ENCODE results near the gene CAPN1. TPM values are rescaled to one million over a fixed set of nuclear protein-coding genes. Genes with fewer than 3 reads are reported as not detected.

Gene CAPN1
- total and polyA plus RNA-seq, 9 of the 15 experiments (the other 6 are each of a cell fraction or from before 2014, with no cell fraction given) = 3.5 to 199 (median 61.6) TPM

DNA sequence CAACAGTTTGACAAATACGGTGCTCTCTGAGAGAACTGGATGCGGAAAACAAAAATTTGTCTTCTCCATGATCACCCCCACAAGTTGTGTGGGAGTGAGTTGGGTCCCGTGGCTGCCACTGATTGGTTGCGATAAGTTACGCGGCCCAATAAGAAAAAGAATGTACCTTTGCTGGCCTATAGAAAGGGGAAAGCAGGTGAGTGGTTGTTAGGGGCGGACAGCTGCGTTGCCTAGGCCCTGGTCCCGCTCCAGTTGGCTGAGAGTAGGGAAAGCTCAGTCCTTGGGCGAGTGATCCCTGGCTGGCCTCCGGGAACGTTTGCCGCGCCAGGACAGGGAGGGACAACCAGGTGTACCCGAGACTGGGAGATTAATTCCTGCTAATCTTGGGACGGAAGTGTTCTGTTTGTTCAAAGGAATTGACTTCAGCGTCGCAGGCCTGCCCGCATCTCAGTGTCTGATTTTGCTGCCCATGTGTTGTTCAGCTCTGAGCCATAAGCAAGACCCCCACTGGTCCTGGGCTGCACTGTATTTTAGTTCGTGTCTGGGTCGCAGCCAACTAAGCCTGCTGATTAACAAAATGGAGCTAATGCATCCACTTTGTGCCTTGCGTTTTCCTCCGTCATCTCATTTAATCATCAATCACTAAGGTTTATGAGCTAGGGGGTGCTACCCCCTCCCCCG lies 46.6 kb upstream of the CAPN1 start:
- no peaks in the 10 kb centered on the region for H3K9me3 ChIP-seq (replicated peaks; ENCODE audit: control insufficient read depth, insufficient read depth, low read depth, low read length)
- H3K9ac ChIP-seq (ENCODE audit: insufficient read depth in 1 of 2, low read depth in 2 of 2, low read length in 2 of 2) = peak overlapping the region; percentile 98 to 99
- H3K27ac ChIP-seq (ENCODE audit: extremely low read depth, low read depth, low read length) = peak overlapping the region; percentile 98
- H3K9me1 ChIP-seq (ENCODE audit: control insufficient read depth, insufficient read depth, low read length) = peaks cover 4% of the 10 kb centered on the region
- peak overlapping the region; percentile 98 for H3K4me2 ChIP-seq (ENCODE audit: insufficient read depth, low read length)
- H4K20me1 ChIP-seq (replicated peaks; ENCODE audit: control insufficient read depth, insufficient read depth, low read length) = peaks cover 7% of the 10 kb centered on the region; the same call in 1 of the 2 replicates
- intact Hi-C loops (cut with micrococcal nuclease) = loop anchor here (2.0 kb wide), 2 partner anchors 34 to 46 kb away; partner anchors contain the start of gene CAPN1
- ChIA-PET CTCF (ENCODE audit: low intra/inter-chr PET ratio) (interaction anchor here (0.6 kb wide), 1 partner anchor 46 kb away, joined by 3 read pairs; no protein-coding TSS in a partner anchor), POLR2A (interaction anchor here (0.5 to 8.4 kb wide), 30 partner anchors 9 to 364 kb away, joined by 3 to 182 read pairs (median 4); partner anchors contain the start of genes CAPN1, FAU, MAJIN and MALAT1)
- ATAC-seq (peak; percentile 93), FAIRE-seq (peak; percentile 99), DNase-seq (ENCODE audit: extremely low read depth in 1 of 4, low spot score in 3 of 4) (peak; percentile 89 to 98 (median 92))
- H3K4me1 ChIP-seq (replicated peaks in 1 of 2; ENCODE audit: control insufficient read depth in 2 of 2, insufficient read depth in 2 of 2, low read length in 2 of 2) = peaks cover 21 to 46% of the 10 kb centered on the region in 2 experiments; a peak in 4 of 5 replicates
- peak overlapping the region; percentile 94 for H2AFZ ChIP-seq (ENCODE audit: low read depth, low read length)
- peaks cover 30% of the 10 kb centered on the region for H3K36me3 ChIP-seq (ENCODE audit: control insufficient read depth, insufficient read depth, low read length)
- H3K79me2 ChIP-seq (ENCODE audit: control insufficient read depth, insufficient read depth, low read length) = peaks cover 41% of the 10 kb centered on the region
- no peaks in the 10 kb centered on the region; a peak in 1 of 5 replicates for H3K27me3 ChIP-seq (ENCODE audit: control insufficient read depth in 2 of 2, insufficient read depth in 2 of 2, low read length in 2 of 2)
- TSS peak; percentile 85 for BruUV-seq (replicated peaks)
- in situ Hi-C loops (cut with MboI) = no loop called here
- WGBS (ENCODE audit: insufficient coverage, low coverage, missing lambda C conversion rate) = 2% methylated on average over 24 of the region's 24 CpGs
- H3K4me3 ChIP-seq = peak overlapping the region; percentile 96
- TF ChIP-seq MED1 (CRISPR knock-in tag; IDR thresholded peaks at IDR 0.05; ENCODE audit: borderline replicate concordance) (no peak), MAZ (CRISPR knock-in tag; conservative IDR thresholded peaks at IDR 0.05 in 1 of 2, IDR thresholded peaks at IDR 0.05 in 1 of 2) (no peak), NBN (IDR thresholded peaks at IDR 0.05; ENCODE audit: low read depth) (no peak), ILF3 (IDR thresholded peaks at IDR 0.05; ENCODE audit: borderline replicate concordance) (no peak), IRF2 (CRISPR knock-in tag; IDR thresholded peaks at IDR 0.05) (no peak), ZNF444 (CRISPR knock-in tag; IDR thresholded peaks at IDR 0.05) (no peak), THRAP3 (IDR thresholded peaks at IDR 0.05; ENCODE audit: borderline replicate concordance) (no peak), SMAD1 (IDR thresholded peaks at IDR 0.05; ENCODE audit: low read depth, low read length, partially characterized antibody) (no peak), POLR2B (IDR thresholded peaks at IDR 0.05; ENCODE audit: low read depth, partially characterized antibody) (peak; percentile 61), CBFA2T3 (IDR thresholded peaks at IDR 0.05) (no peak), ZC3H4 (CRISPR knock-in tag; IDR thresholded peaks at IDR 0.05; ENCODE audit: borderline replicate concordance) (no peak), DIDO1 (tag; IDR thresholded peaks at IDR 0.05; ENCODE audit: low read depth) (no peak; the same call in 1 of the 2 replicates), RNF2 (IDR thresholded peaks at IDR 0.05) (0 out of 2 replicates have a peak, but pooled peaks have one; percentile 37), EP400 (IDR thresholded peaks at IDR 0.05) (no peak; the same call in none of the 2 replicates), SAFB (IDR thresholded peaks at IDR 0.05; ENCODE audit: borderline replicate concordance, low read depth, low read length) (no peak)
- TF ChIP-seq, protein P1, sequence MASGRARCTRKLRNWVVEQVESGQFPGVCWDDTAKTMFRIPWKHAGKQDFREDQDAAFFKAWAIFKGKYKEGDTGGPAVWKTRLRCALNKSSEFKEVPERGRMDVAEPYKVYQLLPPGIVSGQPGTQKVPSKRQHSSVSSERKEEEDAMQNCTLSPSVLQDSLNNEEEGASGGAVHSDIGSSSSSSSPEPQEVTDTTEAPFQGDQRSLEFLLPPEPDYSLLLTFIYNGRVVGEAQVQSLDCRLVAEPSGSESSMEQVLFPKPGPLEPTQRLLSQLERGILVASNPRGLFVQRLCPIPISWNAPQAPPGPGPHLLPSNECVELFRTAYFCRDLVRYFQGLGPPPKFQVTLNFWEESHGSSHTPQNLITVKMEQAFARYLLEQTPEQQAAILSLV (tag; IDR thresholded peaks at IDR 0.05) = no peak
- TF ChIP-seq, protein P2, sequence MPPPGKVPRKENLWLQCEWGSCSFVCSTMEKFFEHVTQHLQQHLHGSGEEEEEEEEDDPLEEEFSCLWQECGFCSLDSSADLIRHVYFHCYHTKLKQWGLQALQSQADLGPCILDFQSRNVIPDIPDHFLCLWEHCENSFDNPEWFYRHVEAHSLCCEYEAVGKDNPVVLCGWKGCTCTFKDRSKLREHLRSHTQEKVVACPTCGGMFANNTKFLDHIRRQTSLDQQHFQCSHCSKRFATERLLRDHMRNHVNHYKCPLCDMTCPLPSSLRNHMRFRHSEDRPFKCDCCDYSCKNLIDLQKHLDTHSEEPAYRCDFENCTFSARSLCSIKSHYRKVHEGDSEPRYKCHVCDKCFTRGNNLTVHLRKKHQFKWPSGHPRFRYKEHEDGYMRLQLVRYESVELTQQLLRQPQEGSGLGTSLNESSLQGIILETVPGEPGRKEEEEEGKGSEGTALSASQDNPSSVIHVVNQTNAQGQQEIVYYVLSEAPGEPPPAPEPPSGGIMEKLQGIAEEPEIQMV (tag; conservative IDR thresholded peaks at IDR 0.05; ENCODE audit: low read depth) = no peak
- TF ChIP-seq, protein P3, sequence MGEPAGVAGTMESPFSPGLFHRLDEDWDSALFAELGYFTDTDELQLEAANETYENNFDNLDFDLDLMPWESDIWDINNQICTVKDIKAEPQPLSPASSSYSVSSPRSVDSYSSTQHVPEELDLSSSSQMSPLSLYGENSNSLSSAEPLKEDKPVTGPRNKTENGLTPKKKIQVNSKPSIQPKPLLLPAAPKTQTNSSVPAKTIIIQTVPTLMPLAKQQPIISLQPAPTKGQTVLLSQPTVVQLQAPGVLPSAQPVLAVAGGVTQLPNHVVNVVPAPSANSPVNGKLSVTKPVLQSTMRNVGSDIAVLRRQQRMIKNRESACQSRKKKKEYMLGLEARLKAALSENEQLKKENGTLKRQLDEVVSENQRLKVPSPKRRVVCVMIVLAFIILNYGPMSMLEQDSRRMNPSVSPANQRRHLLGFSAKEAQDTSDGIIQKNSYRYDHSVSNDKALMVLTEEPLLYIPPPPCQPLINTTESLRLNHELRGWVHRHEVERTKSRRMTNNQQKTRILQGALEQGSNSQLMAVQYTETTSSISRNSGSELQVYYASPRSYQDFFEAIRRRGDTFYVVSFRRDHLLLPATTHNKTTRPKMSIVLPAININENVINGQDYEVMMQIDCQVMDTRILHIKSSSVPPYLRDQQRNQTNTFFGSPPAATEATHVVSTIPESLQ (CRISPR knock-in tag; IDR thresholded peaks at IDR 0.05) = no peak

Measured in K562 (cell line).